Measurements from ENCODE around the gene GALNT17.
"Not testable (repeated sequence)": the region's sequence is repeated elsewhere in the genome, so short reads cannot be mapped to it uniquely, and the experiment has no call there.

GALNT17 gene

GRCh38 chr7:71237945-71238344 is 106.0 kb downstream of the GALNT17 start:
- DNase-seq: no peak

- DNase-seq: no peak
Observed at GRCh38 chr7:71238581-71239295, 106.8 kb downstream of the GALNT17 start.

- no peak for DNase-seq
Observed at GRCh38 chr7:71239586-71240268, 107.8 kb downstream of the GALNT17 start.

GRCh38 chr7:71243736-71244410 is 111.9 kb downstream of the GALNT17 start:
- no peak for DNase-seq

GRCh38 chr7:71245038-71245437 is 113.1 kb downstream of the GALNT17 start:
- DNase-seq: no peak

GRCh38 chr7:71251706-71252105 is 119.8 kb downstream of the GALNT17 start:
- DNase-seq: no peak

GRCh38 chr7:71254751-71255150 is 122.8 kb downstream of the GALNT17 start:
- no peak for DNase-seq

GRCh38 chr7:71255537-71256178 is 123.7 kb downstream of the GALNT17 start:
- no peak for DNase-seq

- no peak for DNase-seq
Observed at GRCh38 chr7:71261066-71261465, 129.1 kb downstream of the GALNT17 start.

- not testable (repeated sequence) for DNase-seq
Observed at GRCh38 chr7:71262834-71263233, 130.9 kb downstream of the GALNT17 start.

GRCh38 chr7:71264005-71264404 is 132.1 kb downstream of the GALNT17 start:
- no peak for DNase-seq

- no peak for DNase-seq
Observed at GRCh38 chr7:71266912-71267311, 135.0 kb downstream of the GALNT17 start.

GRCh38 chr7:71267734-71268469 is 136.0 kb downstream of the GALNT17 start:
- no peak for DNase-seq

GRCh38 chr7:71270558-71270957 is 138.6 kb downstream of the GALNT17 start:
- no peak for DNase-seq

GRCh38 chr7:71271203-71271602 is 139.3 kb downstream of the GALNT17 start:
- DNase-seq: no peak

- DNase-seq: no peak
Observed at GRCh38 chr7:71272509-71273490, 140.9 kb downstream of the GALNT17 start.

GRCh38 chr7:71278257-71278656 is 146.3 kb downstream of the GALNT17 start:
- no peak for DNase-seq

GRCh38 chr7:71281261-71281660 is 149.3 kb downstream of the GALNT17 start:
- DNase-seq: no peak

GRCh38 chr7:71283802-71284201 is 151.9 kb downstream of the GALNT17 start:
- DNase-seq: no peak

- DNase-seq: no peak
Observed at GRCh38 chr7:71285571-71286145, 153.7 kb downstream of the GALNT17 start.

- DNase-seq: no peak
Observed at GRCh38 chr7:71286336-71286735, 154.4 kb downstream of the GALNT17 start.

All from stimulated activated CD4-positive, alpha-beta T cell treated with anti-CD3 and anti-CD28 coated beads, Interleukin-15, amount 100 ng/mL, for 24 hours (primary cell).